ENCODE data around the gene SARS2.
"Not testable (repeated sequence)": the region's sequence is repeated elsewhere in the genome, so short reads cannot be mapped to it uniquely, and the experiment has no call there.

SARS2 gene

GRCh38 chr19:38946229-38947010 is 15.9 kb upstream of the SARS2 start:
- no peak for DNase-seq (ENCODE audit: low spot score)

GRCh38 chr19:38945562-38946228 is 15.1 kb upstream of the SARS2 start:
- no peak for DNase-seq (ENCODE audit: low spot score)

DNA sequence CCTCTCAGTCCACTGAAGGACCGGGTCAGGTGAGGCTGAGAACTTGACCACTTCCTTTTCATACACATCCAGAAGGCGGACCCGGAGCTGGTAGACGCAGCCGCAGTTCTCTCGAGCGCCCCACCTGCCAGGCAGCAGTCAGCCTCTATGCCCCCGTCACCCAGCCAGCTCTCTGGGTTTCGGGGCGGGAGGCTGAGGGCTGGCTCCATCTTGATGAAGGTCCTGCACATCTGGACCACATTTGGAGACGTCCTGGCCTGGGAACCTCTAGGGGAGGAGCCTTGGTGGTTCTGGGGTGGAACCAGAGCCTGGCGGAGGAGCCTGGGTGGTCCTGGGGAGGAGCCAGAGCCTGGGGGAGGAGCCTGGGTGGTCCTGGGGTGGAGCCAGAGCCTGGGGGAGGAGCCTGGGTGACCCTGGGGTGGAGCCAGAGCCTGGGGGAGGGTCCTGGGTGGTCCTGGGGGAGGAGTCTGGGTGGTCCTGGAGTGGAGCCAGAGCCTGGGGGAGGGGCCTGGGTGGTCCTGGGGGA is 14.5 kb upstream of the SARS2 start:
- no peak for DNase-seq (ENCODE audit: low spot score)

GRCh38 chr19:38942471-38943181 is 12.1 kb upstream of the SARS2 start:
- no peak for DNase-seq (ENCODE audit: low spot score)

GRCh38 chr19:38941979-38942378 is 11.4 kb upstream of the SARS2 start:
- DNase-seq (ENCODE audit: low spot score) = no peak

GRCh38 chr19:38941466-38941865 is 10.9 kb upstream of the SARS2 start:
- DNase-seq (ENCODE audit: low spot score) = not testable (repeated sequence)

GRCh38 chr19:38939957-38940356 is 9.4 kb upstream of the SARS2 start:
- no peak for DNase-seq (ENCODE audit: low spot score)

- no peak for DNase-seq (ENCODE audit: low spot score)
Observed at GRCh38 chr19:38933544-38933943, 3.0 kb upstream of the SARS2 start.

GRCh38 chr19:38932425-38933179 is 2.0 kb upstream of the SARS2 start:
- peak; percentile 7 for DNase-seq (ENCODE audit: low spot score)

DNA sequence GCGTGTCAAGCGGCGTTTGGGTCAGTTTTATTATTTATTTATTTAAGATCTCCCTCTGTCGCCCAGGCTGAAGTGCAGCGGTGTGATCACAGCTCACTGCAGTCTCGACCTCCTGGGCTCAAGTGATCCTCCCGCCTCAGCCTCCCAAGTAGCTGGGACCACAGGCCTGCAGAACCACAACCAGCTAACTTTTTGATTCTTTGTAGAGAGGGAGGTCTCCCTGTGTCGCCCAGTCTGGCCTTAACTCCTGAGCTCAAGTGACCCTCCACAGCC is 894 bp upstream of the SARS2 start:
- no peak for DNase-seq (ENCODE audit: low spot score)

DNA sequence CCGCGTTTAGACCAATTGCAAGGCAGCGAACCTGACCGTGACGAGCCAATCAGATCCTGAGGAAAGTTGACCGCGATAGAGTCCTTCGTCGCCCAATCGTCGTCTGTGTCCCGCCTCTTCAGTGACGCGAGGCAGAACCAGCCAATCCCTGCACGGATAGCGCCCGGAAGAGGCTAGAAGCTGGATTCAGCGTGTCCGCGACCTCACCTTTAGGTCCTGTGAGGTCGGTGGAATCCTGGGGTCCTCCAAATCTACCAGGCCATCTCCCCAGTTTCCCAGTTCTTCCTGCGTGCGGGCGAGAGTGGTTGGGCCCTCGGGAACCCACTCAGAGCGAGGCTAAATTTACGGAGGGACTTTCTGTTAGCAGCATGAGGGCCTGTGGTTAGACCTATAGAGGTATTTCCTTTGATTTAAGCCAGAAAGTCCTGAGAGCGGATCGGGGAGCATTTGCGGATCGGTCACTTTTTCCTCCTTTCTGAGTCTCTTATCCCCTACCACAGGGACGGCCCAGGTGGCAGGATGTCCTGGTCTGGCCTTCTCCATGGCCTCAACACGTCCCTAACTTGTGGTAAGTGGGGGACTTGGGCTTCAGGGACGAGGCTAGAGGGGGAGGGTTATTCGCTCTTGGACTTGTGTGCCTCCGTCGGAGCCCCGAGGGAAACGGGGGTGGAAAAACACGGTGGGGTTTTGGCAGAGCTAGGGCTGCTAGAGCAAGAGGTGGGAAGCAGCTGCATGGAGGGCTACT is 385 bp upstream of the SARS2 start, which contains the start of gene MRPS12:
TSS of gene MRPS12 (plus strand) at position 169 of the 745 bp plus-strand sequence. CDS start at position 520, 351 bp downstream.
- peak; percentile 99 for DNase-seq (ENCODE audit: low spot score)

GRCh38 chr19:38928391-38929001 is 2.1 kb downstream of the SARS2 start:
- DNase-seq (ENCODE audit: low spot score) = no peak

- no peak for DNase-seq (ENCODE audit: low spot score)
Observed at GRCh38 chr19:38924388-38924787, 6.2 kb downstream of the SARS2 start.

GRCh38 chr19:38922482-38922881 is 8.1 kb downstream of the SARS2 start:
- DNase-seq (ENCODE audit: low spot score) = no peak

DNA sequence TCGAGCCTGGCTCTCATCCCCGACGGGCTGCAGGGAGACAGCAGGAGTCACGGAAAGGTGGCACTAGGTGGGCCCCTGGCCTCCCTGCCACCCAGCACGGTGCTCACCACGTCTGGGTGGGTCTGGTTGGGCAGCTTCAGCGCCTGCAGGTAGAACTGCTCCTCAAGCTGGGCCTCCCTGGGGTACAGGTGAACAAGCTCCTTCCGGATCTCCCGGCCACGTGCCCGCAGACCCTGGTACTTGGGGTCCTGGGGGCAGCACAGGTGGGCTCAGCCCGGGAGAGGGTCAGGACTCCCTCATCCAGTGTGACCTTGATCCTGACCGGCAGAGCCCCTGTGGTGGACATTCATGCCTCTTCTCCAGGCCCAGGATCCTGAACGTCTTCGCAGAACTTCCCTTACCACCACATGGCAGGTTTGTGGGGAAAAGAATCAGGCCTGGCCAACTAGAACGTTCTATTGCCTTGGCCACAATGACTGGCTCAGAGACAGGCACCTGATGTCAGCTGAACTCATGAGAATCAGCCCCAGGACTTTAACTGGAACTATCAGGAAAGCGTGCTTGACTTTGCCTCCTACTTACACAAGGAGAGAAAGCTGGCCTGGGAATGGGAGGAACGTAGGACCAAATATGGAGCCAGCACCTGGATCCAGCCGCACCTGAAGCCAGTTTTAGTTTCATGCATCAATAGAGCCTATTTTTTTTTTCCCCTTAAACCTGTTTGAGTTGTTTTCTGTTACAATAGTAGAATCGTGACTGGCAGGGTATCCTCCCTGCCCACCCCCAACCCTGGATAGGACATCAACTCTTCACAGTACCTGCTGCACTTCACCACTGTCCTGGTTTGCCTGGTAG is 8.9 kb downstream of the SARS2 start:
- no peak for DNase-seq (ENCODE audit: low spot score)

- no peak for DNase-seq (ENCODE audit: low spot score)
Observed at GRCh38 chr19:38920602-38921419, 9.8 kb downstream of the SARS2 start.

GRCh38 chr19:38919837-38920601 is 10.5 kb downstream of the SARS2 start:
- no peak for DNase-seq (ENCODE audit: low spot score)

DNA sequence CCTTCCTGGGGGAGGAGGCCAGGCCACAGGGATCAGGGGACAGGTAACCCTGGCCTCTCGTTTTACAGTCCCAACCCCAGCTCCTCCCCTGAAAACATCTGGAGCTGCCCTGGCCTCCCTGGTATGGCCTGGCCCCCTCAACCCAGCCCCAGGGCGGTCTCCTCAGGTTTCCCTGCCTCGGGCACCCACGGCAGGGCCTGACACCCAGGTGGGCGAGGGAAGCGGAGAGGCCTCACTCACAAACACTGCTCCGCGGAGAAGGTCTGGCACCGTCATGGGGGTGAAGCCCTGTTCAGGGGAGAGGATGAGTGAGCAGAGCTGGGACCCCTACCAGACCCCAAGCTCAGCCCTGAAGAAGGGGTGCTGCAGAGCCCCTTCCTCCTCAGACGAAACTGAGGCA is 12.0 kb downstream of the SARS2 start:
- no peak for DNase-seq (ENCODE audit: low spot score)
